Measurements from ENCODE around the gene DNAJC22. TPM values are rescaled to one million over a fixed set of nuclear protein-coding genes. Genes with fewer than 3 reads are reported as not detected.
"Not testable (repeated sequence)": the region's sequence is repeated elsewhere in the genome, so short reads cannot be mapped to it uniquely, and the experiment has no call there.

The DNAJC22 gene
- total RNA-seq, 2 experiments from 2014 or later, result 0.16 to 0.76 TPM

DNA sequence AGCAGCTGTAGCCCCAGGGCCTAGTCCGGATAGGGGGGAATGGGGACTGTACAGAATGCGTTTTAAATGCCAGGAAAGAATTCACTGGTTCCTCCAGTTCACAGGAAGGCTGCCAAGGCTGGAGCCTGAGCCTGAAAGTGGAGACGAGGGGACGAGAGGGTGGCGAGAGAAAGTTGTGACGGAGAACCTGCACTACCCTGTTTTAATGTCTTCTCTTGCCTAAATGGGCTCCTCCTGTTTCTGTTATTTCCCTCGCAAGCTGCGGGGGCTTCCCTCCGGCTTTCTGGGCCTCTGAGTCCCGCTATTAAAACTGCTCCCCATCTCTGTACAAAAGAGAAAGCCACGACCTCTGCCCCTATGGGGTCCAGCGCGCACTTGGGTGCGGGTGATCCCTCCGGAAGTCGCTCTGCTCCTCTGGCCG, 14.2 kb upstream of the DNAJC22 start:
- TF ChIP-seq EZH2phosphoT487 (IDR thresholded peaks at IDR 0.05; ENCODE audit: borderline replicate concordance, low read depth, low read length), result no peak
- TF ChIP-seq, protein P1, sequence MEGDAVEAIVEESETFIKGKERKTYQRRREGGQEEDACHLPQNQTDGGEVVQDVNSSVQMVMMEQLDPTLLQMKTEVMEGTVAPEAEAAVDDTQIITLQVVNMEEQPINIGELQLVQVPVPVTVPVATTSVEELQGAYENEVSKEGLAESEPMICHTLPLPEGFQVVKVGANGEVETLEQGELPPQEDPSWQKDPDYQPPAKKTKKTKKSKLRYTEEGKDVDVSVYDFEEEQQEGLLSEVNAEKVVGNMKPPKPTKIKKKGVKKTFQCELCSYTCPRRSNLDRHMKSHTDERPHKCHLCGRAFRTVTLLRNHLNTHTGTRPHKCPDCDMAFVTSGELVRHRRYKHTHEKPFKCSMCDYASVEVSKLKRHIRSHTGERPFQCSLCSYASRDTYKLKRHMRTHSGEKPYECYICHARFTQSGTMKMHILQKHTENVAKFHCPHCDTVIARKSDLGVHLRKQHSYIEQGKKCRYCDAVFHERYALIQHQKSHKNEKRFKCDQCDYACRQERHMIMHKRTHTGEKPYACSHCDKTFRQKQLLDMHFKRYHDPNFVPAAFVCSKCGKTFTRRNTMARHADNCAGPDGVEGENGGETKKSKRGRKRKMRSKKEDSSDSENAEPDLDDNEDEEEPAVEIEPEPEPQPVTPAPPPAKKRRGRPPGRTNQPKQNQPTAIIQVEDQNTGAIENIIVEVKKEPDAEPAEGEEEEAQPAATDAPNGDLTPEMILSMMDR (conservative IDR thresholded peaks at IDR 0.05; ENCODE audit: low read length), result no peak
- no peaks in the 10 kb centered on the region for H4K20me1 ChIP-seq (ENCODE audit: insufficient read depth, low read length)
- H3K9me2 ChIP-seq (ENCODE audit: insufficient read depth, low read length), result no peaks in the 10 kb centered on the region
- ChIA-PET CTCF (ENCODE audit: unreplicated experiment) (interaction anchor here (1.1 kb wide), 1 partner anchor 11 kb away, joined by 4 read pairs; no protein-coding TSS in a partner anchor), POLR2A (no interaction called here)
- H3K4me1 ChIP-seq (ENCODE audit: insufficient read depth, low read length, poor library complexity, severe bottlenecking), result peaks cover 7% of the 10 kb centered on the region
- peaks cover 36% of the 10 kb centered on the region for H3K36me3 ChIP-seq (ENCODE audit: insufficient read depth, low read length)
- no peak overlapping the region for H3K4me3 ChIP-seq (ENCODE audit: low read depth, low read length, poor library complexity, severe bottlenecking)
- DNase-seq (ENCODE audit: low spot score), result no peak
- H3K9me3 ChIP-seq (ENCODE audit: low read length), result no peaks in the 10 kb centered on the region
- H3K27ac ChIP-seq (ENCODE audit: low read depth, low read length, poor library complexity, severe bottlenecking), result no peak overlapping the region
- H2AFZ ChIP-seq (ENCODE audit: low read length), result no peak overlapping the region
- no peaks in the 10 kb centered on the region for H3K79me2 ChIP-seq (ENCODE audit: insufficient read depth, low read depth, low read length)
- no TSS peak for BruUV-seq (replicated peaks)
- H3K4me2 ChIP-seq (ENCODE audit: low read length), result no peak overlapping the region
- intact Hi-C loops (cut with micrococcal nuclease; ENCODE audit: unreplicated experiment), result no loop called here

- Histone ChIP-seq H3K79me2 (ENCODE audit: insufficient read depth, low read depth, low read length) (no peaks in the 10 kb centered on the region), H3K27ac (ENCODE audit: low read depth, low read length, poor library complexity, severe bottlenecking) (no peak overlapping the region), H3K4me3 (ENCODE audit: low read depth, low read length, poor library complexity, severe bottlenecking) (no peak overlapping the region), H3K9me2 (ENCODE audit: insufficient read depth, low read length) (no peaks in the 10 kb centered on the region), H4K20me1 (ENCODE audit: insufficient read depth, low read length) (no peaks in the 10 kb centered on the region), H2AFZ (ENCODE audit: low read length) (no peak overlapping the region), H3K4me2 (ENCODE audit: low read length) (no peak overlapping the region), H3K4me1 (ENCODE audit: insufficient read depth, low read length, poor library complexity, severe bottlenecking) (peaks cover 11% of the 10 kb centered on the region), H3K9me3 (ENCODE audit: low read length) (no peaks in the 10 kb centered on the region), H3K36me3 (ENCODE audit: insufficient read depth, low read length) (peaks cover 33% of the 10 kb centered on the region)
- no TSS peak for BruUV-seq (replicated peaks)
- ChIA-PET CTCF (ENCODE audit: unreplicated experiment) (no interaction called here), POLR2A (no interaction called here)
- DNase-seq (ENCODE audit: low spot score), result no peak
- intact Hi-C loops (cut with micrococcal nuclease; ENCODE audit: unreplicated experiment), result no loop called here
- TF ChIP-seq EZH2phosphoT487 (IDR thresholded peaks at IDR 0.05; ENCODE audit: borderline replicate concordance, low read depth, low read length), result no peak
- TF ChIP-seq, protein P1 (conservative IDR thresholded peaks at IDR 0.05; ENCODE audit: low read length), result no peak
Measured at GRCh38 chr12:49332891-49333371, 13.8 kb upstream of the DNAJC22 start.

DNA sequence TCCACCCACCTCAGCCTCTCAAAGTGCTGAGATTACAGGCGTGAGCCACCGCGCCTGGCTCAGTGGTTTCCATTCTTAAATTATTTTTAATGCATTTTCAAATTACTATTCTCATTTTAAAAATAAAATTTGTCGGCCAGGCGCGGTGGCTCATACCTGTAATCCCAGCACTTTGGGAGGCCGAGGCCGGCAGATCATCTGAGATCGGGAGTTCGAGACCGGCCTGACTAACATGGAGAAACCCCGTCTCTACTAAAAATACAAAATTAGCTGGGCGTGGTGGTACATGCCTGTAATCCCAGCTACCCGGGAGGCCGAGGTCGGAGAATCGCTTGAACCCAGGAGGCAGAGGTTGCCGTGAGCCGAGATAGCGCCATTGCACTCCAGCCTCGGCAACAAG, 12.9 kb upstream of the DNAJC22 start:
- POLR2A ChIA-PET; H3K9me2 ChIP-seq (ENCODE audit: insufficient read depth, low read length); CTCF ChIA-PET (ENCODE audit: unreplicated experiment); H3K4me2 ChIP-seq (ENCODE audit: low read length); H3K9me3 ChIP-seq (ENCODE audit: low read length); H2AFZ ChIP-seq (ENCODE audit: low read length); H4K20me1 ChIP-seq (ENCODE audit: insufficient read depth, low read length); H3K27ac ChIP-seq (ENCODE audit: low read depth, low read length, poor library complexity, severe bottlenecking); H3K4me3 ChIP-seq (ENCODE audit: low read depth, low read length, poor library complexity, severe bottlenecking); BruUV-seq (replicated peaks); intact Hi-C loops (cut with micrococcal nuclease; ENCODE audit: unreplicated experiment); H3K79me2 ChIP-seq (ENCODE audit: insufficient read depth, low read depth, low read length); DNase-seq (ENCODE audit: low spot score): not testable (repeated sequence)
- Histone ChIP-seq H3K36me3 (ENCODE audit: insufficient read depth, low read length) (peaks cover 30% of the 10 kb centered on the region), H3K4me1 (ENCODE audit: insufficient read depth, low read length, poor library complexity, severe bottlenecking) (peaks cover 11% of the 10 kb centered on the region)
